Renal pelvis (tissue), 4 donors: Measurements from ENCODE around the gene RXRA. TPM values are rescaled to one million over a fixed set of nuclear protein-coding genes. Genes with fewer than 3 reads are reported as not detected.
A peak's percentile ranks its signal among the peaks of the same experiment; 100 is the strongest.

ENCODE experiments used
- DNase-seq: peaks from one replicate; pipeline ENCODE4 v3.0.0-alpha.2; 2013
- polyA plus RNA-seq, 3 donors: library from polyadenylated mRNA; unstranded; fragments of 120-200 nt; gene quantifications; one replicate each; pipeline ENCODE4 v1.2.1, GENCODE V29; 2013; ENCODE audit not compliant: insufficient read length in 3 of 3

The RXRA gene
- polyA plus RNA-seq, 3 donors: 49.9 to 54.8 (median 53.8) TPM

DNA sequence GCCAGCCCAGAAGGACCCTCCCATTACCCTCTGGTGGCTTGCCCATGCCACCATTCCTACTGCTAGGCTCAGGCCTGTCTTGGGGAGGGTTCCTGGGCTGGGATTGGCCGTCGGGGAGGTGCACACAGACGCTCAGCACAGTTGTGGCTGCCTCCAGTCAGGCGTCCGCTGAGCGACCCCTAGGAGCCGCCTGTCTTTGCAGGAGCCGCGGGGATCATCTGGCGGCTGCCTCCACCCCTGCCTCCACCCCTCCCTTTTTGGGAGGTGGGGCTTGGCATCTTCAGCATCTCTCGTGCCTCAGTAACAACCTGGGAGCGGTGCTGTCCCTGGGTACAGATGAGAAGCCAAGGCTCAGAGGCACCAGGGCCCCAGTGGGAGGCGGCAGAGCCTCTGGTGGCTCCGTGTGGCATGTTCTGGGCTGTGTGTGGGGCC lies 39.6 kb downstream of the RXRA start:
- DNase-seq: no peak

DNA sequence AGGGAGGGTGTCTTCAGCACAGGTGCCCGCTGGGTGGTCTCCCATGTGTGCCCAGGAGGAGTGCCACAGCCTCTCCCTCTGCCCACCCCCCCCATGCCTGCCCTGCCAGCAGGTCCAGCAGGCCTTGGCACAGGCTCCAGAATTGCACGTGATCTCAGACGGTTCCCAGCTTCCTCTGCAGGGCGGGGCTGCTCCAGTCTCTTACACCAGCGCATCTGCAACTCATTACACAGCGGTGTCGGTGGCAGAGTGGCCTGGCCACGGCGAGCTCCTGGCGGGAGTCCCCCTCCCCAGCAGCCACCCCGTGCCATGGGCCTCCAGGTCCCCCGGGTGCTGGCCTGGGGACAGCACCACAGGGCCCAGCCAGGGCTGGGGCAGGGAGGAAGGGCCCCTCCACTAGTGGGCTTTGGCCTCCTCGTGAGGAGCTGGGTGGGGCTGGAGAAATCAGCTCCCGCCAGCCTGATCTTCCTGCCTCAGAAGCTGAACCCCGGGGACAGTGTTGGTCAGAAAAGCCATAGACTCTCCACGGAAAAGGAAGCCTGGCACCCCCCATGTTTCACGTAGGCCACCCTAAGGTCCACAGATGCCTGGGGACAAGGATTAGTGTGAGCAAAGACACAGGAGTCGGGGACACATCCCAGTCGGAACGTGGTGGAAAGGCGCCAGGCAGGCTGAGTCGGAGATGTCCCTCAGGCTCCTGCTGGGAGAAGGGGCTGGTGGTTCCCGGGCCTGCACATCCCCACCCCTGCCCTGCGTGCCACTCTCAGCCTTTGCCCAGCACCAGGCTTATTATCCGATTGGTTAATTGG lies 40.2 kb downstream of the RXRA start:
- no peak for DNase-seq

DNA sequence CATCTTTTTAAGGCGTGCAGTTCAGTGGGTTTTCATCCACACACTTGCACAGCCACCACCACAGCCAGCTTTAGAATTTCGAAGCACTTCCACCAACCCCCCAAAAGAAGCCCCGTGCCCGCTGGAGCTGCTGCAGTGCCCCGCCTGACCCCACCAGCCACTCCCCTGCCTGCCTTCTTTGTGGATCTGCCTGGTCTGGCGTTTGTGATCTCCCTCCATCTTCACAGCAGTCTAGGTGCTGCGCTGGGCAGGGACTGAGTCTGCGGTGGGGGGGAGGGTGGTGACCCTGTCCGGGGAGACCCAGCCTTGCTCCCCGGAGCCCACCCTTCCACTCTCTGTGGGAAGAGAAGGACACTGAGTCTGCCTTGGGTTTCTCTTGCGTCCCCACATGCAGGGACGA lies 40.8 kb downstream of the RXRA start:
- DNase-seq: no peak

DNA sequence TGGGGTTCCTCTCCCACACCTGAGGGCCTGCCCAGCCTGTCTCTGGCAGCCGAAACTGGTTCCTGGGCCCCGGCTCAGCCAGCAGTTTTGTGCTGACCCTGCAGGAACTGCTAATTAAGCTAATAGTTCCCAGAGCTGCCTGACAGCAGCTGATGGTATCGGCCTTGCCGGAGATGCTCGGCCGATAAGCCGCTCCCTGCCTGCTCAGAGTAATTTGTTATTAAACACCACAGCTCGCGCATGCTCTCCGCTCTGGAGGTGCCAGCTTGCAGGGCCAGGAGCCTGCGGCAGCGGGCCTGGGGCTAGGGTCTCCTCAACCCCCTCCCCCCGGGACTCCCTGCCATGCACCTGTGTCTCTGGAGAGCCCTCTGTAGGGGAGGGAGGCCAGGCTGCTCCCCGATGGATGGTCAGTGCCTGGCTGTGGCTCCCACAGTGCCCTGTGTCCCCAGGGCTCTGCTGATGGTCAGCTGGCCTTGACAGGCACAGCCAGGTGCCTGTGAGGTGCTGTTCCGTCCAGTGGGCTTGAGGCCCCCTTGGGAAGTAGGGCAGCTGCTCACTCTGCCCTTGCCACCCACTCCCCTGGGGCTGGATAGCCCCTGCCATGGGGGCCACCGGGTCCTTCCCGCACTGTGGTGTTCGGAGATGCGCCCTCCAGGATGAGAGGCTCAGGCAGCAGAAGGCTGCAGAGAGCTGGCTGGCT lies 41.7 kb downstream of the RXRA start:
- DNase-seq: no peak

DNA sequence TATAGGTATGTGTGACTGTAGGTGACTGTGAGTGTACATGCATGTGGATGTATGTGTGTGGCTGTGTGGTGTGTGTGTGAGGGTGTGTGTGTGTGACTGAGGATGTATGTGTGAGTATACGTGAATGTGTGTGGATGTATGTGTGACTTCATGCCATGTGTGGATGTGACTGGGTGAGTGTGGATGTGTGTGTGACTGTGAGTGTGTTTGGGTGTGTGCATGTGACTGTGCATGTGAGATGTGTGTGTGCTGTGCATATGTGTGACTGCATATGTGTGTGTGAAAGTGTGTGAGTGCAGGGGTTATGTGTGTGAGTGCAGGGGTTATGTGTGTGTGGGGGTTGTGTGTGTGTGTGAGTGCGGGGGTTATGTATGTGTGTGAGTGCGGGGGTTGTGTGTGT lies 42.3 kb downstream of the RXRA start:
- no peak for DNase-seq

DNA sequence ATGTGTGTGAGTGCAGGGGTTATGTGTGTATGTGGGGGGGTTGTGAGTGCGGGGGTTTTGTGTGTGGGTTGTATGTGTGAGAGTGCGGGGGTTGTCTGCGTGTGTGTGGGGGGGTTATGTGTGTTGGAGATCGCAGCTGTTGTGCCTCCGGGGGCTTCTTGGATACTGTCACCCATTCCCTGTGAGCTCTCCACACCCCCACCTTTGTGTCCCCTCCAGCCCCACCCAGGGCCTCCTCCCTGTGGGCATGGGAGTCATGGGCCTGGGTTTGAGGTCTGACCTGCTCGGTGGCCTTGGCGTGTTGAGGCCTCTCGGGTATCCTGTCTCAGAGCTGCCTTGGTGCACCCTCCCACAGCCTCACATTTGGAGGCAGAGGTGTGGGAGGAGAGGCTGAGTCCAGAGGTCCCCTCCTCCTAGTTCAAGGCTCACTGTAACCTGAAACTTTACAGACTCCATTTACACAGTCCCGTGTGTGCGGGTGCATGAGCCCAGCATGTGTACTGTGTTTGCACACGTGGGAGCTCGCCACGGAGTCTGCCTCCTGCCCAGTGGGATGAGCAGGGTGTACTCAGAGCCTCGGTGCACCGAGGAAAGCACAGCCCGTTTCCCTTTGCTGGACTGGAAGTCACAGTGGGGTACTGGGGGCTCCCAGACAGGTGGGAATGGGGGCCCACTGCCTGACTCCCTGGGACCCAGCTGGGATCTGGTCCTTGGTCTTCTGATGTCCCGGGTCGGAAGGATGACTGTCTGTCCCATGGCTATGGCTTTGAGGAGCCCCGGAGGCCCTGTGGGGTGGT lies 43.4 kb downstream of the RXRA start:
- DNase-seq: no peak

DNA sequence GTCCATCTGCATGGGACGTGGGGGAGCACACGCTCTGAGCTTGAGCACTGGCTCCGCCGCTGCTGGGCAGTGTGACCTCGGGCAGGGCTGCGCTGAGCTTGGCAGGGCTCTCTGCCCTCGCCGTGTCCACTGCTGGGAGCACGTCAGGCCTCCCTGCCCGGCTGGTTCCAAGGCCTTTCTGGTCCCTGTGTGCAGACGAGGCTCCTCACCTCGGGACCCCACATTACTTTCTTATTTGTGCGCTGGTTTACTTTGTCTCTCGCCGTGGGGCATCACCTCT lies 43.9 kb downstream of the RXRA start:
- DNase-seq: no peak

DNA sequence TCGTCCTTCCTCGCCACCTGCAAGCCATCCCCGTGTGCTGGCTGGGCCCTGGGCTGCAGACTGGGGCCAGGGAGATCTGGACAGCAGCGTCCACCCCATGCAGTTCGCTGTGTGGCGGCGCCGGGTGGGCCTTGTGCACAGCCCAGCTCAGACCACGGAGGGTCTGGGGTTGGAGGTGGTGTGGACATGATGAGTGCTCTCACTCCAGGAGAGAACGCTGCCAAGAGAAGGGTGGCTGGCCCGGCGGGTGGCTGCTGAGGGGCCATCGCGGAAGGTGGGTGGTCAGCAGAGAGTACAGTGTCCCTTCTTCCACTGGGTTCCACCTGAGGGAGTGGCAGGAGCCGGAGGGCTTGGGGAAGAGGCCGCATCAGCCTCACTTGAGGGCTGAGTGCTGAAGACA lies 44.4 kb downstream of the RXRA start:
- DNase-seq: no peak

DNA sequence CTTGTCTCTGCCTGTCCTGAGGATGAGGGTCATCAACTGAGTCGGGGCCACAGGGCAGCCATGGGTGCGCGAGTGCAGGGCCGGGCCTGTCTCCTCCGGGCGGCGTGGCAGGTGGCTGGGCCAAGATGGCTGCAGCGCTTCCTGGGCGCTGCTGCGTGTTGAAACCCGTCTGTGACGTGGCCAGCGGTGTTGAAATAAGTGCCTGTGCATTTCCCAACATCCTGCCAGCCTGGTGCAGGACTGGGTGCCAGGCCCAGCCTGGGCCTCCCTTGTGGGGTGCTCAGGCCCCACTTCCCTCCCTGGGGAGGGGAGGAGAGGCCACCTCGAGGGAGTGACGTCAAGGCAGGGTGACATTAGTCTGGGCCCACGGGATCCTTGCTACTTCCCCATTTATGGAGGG lies 45.5 kb downstream of the RXRA start:
- DNase-seq: no peak

DNA sequence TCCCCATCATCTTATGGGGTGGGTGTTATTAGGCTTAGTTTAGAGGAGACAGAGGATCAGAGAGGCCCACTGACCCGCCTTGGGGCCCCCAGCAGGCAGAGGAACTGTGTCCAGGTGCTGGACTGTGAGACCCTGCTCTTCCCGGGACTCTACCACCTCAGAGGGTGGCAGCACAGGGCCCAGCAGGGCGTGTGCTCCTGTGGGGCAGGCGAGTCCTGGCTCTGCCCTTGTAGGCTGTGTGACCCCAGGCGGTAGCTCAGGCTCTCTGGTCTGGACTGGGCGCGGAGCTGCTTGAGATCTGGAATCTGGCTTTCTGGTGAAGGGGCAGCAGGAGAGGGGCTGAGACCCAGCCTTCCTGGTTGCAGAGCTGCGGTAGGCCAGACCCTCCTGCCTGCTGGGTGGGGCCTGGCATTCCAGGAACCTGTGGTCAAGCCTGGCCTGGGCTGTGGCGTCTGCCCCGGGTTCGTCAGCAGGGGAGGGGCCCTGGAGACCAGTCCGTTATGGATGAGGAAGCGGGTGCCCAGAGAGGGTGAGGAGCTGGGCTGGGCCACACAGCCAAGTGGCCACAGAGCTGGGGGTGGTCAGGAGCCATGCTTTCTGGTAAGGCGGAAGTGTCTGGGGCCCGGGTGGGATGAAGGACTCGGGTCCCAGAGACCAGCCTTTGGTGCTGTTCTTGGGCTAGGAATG lies 46.5 kb downstream of the RXRA start:
- DNase-seq: no peak

DNA sequence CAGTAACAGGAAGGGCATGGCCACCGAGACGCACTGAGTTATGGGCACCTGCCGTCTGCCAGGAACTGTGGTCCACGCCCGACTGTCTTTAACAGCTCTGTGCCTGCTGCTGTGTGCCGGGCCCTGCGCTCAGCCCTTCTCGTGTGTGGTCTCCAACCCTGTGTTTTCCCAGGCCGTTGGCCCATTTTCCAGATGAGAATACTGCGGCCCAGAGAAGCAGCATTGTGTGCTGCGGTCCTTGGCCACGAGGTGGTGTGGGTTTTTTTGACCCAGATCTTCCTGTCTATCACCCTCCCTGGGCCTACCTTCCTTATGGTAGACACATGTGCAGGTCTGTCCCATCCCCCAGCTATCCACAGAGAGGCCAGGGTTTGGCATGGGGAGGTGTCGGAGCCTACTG lies 47.0 kb downstream of the RXRA start:
- DNase-seq: no peak

DNA sequence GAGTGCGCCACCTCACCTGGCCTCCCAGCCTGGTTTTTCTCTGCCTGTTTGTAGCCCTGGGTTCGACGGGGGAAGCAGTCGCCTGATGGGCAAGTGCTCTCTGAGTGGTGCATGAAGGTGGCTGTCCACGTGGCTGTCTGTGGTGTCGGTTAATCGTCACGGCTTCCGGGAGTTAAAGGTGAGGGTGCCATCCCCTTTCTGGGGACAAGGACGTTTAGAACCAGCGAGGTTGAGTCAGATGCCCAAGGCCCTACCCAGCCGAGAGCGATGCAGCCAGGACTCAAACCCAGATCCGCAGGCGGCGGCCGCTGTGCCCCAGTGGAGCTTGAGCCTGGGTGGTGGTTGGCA lies 47.7 kb downstream of the RXRA start:
- no peak for DNase-seq

DNA sequence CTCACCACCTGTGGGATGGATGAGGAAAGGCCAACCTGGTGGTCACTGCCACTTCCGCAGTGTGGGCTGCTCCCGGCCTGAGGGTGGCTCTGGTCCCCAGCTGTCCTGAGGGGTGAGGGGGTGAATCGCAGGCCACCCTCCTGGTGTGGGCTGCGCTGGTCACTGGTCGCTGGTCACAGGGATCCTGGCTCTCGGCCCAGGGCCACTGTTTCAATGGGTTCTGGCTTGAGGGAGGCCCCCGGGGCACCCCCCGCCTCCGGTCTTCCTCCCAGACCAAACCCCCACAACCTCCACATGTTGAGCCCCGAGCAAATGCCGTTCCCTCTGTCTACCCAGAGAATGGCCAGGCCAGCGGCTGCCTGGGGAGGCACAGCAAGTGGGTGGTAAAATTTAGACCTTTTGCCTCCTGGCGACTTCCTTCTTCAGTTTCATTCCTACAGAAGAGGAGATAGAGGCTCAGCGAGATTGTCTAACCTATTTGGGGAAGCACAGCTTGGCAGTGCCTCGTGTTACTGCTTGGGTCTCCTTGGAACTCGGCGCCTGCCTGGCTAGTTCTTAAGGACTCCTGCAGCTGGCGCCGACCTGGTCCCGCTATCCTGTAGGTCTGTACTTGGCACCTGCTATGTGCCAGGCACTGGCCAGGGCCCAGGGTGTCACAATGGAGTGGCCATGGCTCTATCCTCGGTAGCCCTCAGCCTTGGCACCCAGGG lies 48.2 kb downstream of the RXRA start:
- DNase-seq: no peak

DNA sequence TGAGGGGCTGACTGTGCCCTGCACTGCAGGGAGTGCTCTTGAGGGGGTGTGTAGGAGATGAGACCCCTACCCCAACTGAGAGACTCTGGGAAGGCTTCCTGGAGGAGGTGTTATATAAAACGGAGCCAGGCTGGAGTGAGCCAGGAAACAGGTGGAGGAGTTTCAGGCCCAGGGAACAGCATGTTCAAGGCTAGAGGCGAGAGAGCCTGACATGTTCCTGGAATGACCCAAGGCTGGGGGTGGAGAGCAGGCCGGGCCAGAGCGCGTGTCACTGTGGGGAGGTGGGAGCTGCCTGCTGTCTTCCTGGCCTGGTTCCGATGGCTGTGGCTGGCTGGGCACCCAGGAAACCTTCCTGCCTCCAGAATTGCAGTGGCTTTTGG lies 48.7 kb downstream of the RXRA start:
- DNase-seq: no peak

DNA sequence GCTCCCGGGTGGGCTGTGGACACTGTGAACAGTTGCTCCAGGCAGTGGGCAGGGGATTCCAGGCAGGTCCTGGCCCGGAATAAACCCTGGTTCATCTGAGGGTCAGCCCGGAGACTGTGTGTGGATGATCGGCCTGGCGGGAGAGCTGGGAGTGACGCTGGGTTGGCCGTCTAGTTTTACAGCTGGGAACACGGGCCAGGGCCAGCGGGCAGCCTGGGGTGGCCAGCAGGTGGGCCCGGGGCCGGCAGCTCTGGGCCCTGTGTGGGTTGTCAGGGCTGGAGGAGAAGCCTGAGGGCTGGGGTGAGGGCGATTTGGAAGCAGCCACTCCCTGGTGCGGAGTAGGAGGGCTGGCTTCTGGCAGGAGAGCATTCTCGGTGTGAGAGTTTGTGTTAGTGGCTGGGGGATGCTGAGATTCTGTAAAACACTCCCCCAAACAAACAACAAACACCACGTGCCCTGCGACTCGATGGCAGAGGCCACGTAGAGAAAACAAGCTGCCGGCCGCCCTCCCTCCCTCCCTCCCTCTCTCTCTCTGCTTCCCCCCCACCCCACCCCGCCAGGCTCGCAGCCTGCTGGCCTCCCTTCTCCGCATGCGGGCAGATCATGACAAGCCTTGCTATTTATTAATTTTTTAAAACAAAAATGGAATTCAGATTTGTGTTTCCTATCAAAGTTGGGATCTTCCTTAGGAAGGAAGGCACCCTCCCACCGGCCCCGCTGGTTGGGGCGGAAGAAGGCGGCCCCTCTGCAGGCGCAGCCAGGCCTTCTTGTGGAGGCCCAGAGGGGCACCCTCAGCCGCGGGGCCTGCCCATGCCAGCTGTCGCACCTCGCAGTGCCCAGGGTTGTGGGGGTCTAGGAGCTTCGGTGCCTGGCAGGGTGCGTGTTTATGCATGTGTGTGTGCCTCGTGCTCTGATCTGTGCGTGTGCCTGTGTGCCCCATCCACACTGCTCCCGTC lies 49.5 kb downstream of the RXRA start:
- DNase-seq: peak; percentile 69

DNA sequence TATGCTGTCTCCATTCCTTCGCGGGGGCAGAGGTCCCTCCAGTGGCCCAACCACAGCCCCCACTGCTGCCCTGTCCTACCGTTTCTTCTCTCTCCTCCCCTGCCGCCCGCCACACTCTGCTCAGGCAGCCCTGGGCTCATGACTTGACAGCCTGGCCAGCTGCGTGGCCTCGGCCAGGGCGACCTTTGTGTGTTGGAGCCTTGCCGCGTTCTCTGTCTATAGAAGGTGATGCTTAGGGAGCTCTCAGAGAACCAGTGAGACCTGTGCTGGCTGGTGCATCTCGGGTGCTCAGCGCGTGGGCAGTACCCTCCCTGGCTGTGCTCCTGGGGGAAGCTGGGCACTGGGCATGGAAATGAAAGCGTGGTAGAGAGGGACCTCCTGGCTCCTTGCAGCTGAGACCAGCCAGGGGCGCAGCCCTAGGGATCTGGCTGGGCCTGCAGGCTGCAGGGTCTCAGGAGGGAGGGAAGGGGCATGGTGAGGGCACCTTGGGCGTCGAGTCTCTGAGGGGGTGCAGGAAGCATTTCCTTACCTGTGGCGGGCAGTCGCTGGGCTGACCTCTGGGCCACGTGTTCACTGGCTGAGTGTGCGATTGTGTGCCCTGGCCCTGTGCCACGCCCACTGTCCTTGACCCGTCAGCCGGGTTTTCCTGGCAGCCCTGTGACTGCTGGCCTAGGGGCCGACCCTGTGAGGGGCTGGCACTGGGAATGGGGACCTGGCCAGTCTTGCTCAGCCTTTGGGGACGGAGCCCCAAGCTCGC lies 50.3 kb downstream of the RXRA start:
- DNase-seq: no peak

DNA sequence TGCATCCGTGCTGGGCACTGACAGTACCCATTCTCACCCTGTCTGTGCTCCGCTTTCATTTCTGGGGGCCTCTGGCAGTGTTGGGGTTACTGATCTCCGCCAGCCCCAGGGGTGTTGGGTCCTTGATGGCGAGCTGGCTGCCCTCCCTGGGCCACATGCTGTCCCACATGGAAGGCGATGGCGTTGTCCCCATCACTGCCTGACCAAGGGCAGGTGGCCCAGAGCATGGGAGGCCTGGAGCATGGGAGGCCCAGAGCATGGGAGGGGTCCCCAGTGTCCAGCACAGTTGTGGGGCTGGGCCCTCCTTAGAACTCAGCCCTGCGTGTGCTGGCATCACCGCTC lies 50.9 kb downstream of the RXRA start:
- no peak for DNase-seq

DNA sequence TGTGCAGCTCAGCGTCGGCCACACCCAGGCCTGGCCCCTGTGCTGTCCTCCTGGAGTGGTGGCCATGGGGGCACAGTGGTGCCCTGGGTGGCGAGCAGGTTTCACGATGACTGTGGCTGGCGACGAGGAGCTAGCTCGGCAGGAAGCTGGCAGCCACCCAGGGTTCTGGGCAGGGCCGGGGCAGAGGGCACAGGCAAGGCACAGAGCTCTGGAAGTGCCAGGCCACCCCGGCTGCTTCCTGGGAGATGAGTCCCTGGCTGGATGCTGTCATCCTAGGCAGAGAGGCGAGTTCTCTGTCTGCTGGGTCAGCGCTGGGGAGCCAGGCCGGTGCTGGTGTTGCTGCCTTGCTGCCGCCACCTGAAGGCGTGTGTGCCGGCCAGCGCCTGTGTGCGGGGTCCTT lies 51.7 kb downstream of the RXRA start:
- DNase-seq: no peak

DNA sequence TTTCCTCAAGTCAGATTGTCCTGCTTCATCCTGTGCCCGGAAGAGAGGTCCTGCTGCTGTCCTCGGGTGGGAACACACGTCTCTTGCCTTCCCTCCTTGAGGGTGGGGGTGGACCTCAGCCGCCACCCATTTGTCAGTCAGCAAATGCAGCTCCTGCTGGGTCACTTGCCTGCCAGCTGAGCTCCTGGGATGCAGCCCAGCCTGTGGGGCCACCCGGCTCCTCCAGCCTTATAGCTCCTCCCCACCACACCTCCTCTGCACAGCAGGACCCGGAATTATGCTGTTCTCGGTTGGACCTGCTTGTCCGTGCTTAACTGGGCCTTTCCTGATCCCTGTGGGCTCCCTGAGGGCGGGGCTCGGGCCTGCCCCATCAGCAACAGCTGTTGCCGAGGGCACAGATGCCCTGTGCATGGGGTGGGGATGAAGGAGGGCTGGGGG lies 52.7 kb downstream of the RXRA start:
- no peak for DNase-seq

DNA sequence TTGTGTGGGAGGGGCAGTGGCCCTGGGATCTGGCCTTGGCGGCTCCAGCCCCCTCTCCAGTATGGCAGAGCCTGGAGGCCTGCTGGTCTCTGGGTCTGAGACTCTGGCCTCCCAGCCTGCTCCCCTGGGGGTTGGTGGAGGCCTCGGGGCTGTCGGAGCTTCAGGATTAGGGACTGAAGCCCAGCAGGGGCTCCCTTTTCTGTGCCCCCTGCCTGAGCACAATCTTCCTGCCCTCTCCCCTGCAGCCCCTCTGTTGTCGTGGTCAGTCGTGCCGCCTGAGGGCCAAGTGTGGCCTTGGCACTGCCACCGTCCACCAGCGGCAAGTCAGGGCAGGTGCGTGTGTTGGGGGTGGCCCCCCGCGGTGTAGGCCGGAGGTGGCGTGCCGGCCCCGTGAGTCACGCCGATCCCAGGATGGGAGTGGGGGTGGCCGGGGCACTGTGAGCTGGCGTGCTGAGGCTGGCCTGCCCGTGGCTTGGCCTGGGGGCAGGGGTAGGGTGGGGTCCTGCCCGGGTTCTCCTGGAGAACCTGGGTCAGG lies 53.6 kb downstream of the RXRA start:
- DNase-seq: no peak
